ENCODE data around the gene SRPK2.
"Not testable (repeated sequence)": the region's sequence is repeated elsewhere in the genome, so short reads cannot be mapped to it uniquely, and the experiment has no call there.

Gene SRPK2

DNA sequence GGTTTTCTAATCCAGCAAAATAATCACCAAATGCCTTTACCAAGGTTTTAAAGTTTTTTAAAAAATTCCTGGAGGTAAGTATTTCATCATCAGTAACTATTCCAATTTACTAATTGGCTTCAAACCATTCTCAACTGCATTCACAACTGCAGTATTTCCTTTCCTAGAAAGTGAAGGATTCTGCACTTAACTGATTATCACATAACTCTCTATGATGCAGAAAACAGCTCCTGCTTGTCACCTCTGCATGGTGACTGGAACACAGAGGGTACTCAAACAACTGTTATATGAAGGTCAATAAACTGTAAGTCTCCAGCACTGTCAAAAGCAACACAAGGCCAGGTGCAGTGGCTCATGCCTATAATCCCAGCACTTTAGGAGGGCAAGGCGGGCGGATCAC, 42.6 kb downstream of the SRPK2 start:
- no peak overlapping the region for H3K4me3 ChIP-seq (ENCODE audit: low read depth, low read length)
- TF ChIP-seq CTCF (IDR thresholded peaks at IDR 0.05; ENCODE audit: low read depth, low read length), result no peak
- H3K27me3 ChIP-seq, result no peaks in the 10 kb centered on the region
- H3K4me1 ChIP-seq, result no peaks in the 10 kb centered on the region
- H3K9me3 ChIP-seq, result no peaks in the 10 kb centered on the region
- no peaks in the 10 kb centered on the region for H3K36me3 ChIP-seq
- no peak for DNase-seq

DNA sequence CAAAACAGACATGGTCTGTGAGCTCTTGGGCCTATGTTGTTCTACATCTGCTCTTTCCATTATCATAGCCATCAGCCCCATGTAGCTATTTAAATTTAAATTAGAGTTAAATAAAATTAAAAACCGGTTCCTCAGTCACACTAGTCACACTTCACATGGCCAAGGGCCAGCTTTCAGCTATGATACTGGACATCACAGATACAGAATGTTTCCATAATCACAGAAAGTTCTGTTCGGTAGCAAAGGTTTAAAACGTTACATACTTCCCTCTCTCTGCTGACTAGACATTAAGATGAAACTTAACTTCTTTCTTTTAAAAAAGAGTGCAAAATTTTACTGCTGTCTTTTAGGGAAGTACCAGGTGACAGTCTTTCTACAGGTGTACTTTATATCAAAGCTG, 43.0 kb downstream of the SRPK2 start:
- Histone ChIP-seq H3K36me3 (no peaks in the 10 kb centered on the region), H3K4me3 (ENCODE audit: low read depth, low read length) (no peak overlapping the region), H3K4me1 (no peaks in the 10 kb centered on the region), H3K9me3 (no peaks in the 10 kb centered on the region), H3K27me3 (no peaks in the 10 kb centered on the region)
- no peak for DNase-seq
- no peak for TF ChIP-seq CTCF (IDR thresholded peaks at IDR 0.05; ENCODE audit: low read depth, low read length)

- Histone ChIP-seq H3K4me1 (no peaks in the 10 kb centered on the region), H3K4me3 (ENCODE audit: low read depth, low read length) (no peak overlapping the region), H3K9me3 (no peaks in the 10 kb centered on the region), H3K36me3 (no peaks in the 10 kb centered on the region), H3K27me3 (no peaks in the 10 kb centered on the region)
- no peak for DNase-seq
- no peak for TF ChIP-seq CTCF (IDR thresholded peaks at IDR 0.05; ENCODE audit: low read depth, low read length)
Measured at GRCh38 chr7:105345003-105345402, 43.7 kb downstream of the SRPK2 start.

DNA sequence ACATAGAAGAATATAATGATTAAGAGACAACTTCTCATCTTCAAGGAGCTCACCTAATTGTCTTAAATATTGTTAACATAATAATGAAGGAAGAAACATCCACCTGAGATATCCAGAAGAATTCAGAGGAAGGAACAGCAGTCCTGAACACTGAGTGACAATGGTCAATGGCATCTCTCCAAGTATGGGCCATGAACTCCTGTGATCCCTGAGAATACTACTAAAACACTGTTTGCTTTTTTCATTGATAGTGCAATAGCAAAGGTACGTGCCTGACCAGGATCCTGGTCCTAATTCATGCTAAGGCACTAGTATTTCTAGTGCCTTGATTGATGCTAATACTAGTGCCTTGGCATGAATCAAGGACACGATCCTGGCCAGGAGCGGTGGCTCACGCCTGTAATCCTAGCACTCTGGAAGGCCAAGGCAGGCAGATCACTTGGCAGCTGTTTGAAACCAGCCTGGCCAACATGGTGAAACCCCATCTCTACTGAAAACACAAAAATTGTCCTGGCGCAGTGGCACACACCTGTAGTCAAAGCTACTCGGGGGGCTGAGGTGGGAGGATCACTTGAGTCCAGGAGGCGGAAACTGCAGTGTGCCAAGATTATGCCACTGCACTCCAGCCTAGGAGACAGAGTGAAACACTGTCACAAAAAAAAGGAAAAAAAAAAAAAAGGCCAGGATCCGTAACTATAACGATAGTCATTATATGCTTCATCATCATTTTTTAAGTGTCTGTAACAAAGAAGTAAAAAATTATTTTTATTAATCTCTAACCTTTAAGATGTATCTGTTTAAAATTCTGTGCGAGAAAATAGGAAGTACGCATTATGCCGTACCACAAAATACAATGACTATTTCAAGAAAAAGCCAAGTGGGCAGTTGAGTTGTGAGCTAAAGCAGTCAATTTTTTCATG, 49.1 kb downstream of the SRPK2 start:
- no peak for TF ChIP-seq CTCF (IDR thresholded peaks at IDR 0.05; ENCODE audit: low read depth, low read length)
- DNase-seq, result no peak
- H3K4me1 ChIP-seq, result no peaks in the 10 kb centered on the region
- H3K36me3 ChIP-seq, result no peaks in the 10 kb centered on the region
- H3K4me3 ChIP-seq (ENCODE audit: low read depth, low read length), result no peak overlapping the region
- no peaks in the 10 kb centered on the region for H3K27me3 ChIP-seq
- no peaks in the 10 kb centered on the region for H3K9me3 ChIP-seq

DNA sequence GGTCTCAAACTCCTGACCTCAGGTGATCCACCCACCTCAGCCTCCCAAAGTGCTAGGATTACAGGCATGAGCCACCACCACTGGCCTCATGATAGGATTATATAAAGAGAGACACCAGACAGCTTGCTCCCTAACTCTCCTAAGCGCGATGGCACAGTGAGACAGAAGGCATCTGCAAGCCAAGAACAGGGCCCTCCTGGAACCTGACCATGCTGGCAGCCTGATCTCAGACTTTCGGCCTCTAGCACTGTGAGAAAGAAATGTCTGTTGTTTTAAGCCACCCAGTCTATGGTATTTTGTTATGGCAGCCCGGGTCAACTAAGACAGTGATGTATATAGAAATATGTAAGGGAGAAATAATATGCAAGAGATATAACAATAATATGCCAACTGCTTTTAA, 51.2 kb downstream of the SRPK2 start:
- no peaks in the 10 kb centered on the region for H3K4me1 ChIP-seq
- no peak overlapping the region for H3K4me3 ChIP-seq (ENCODE audit: low read depth, low read length)
- no peaks in the 10 kb centered on the region for H3K9me3 ChIP-seq
- H3K36me3 ChIP-seq, result no peaks in the 10 kb centered on the region
- H3K27me3 ChIP-seq, result no peaks in the 10 kb centered on the region
- no peak for DNase-seq
- no peak for TF ChIP-seq CTCF (IDR thresholded peaks at IDR 0.05; ENCODE audit: low read depth, low read length)

- H3K27me3 ChIP-seq, result no peaks in the 10 kb centered on the region
- TF ChIP-seq CTCF (IDR thresholded peaks at IDR 0.05; ENCODE audit: low read depth, low read length), result no peak; the same call in 1 of the 2 replicates
- no peak overlapping the region for H3K4me3 ChIP-seq (ENCODE audit: low read depth, low read length)
- no peaks in the 10 kb centered on the region for H3K9me3 ChIP-seq
- H3K36me3 ChIP-seq, result no peaks in the 10 kb centered on the region
- no peaks in the 10 kb centered on the region for H3K4me1 ChIP-seq
- no peak for DNase-seq
Measured at GRCh38 chr7:105336009-105336408, 52.7 kb downstream of the SRPK2 start.

DNA sequence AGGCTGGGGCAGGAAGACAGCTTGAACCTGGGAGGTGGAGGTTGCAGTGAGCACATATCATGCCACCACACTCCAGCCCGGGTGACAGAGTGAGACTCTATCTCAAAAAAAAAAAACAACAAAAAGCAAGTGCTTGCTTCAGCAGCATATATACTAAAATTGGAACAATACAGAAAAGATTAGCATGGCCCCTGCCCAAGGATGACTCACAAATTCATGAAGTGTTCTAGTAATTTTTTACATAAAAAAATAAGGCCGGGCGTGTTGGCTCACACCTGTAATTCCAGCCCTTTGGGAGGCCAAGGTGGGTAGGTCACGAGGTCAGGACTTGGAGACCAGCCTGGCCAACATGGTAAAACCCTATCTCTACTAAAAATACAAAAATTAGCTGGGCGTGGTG, 56.1 kb downstream of the SRPK2 start:
- H3K9me3 ChIP-seq; H3K36me3 ChIP-seq; H3K4me1 ChIP-seq; DNase-seq; H3K4me3 ChIP-seq (ENCODE audit: low read depth, low read length); H3K27me3 ChIP-seq: not testable (repeated sequence)
